GM12878 (cell line): Measurements from ENCODE around the gene PSMA1. TPM values are rescaled to one million over a fixed set of nuclear protein-coding genes. Genes with fewer than 3 reads are reported as not detected.

Experiments used
- ATAC-seq: fragments of 200-7000 bp; cut with Tn5 transposase; 3 replicates; pipeline ENCODE4 v1.9.1; 2020; ENCODE audit warnings: mild to moderate bottlenecking, moderate library complexity
- BruUV-seq: library from RNA; stranded (reverse); fragments of 400-500 nt; replicated peaks from 2 replicates; lab custom pipeline; 2021; lab: Mats Ljungman, UMichigan
- CTCF ChIA-PET: fragments of 300-600 bp; sonication (Branson Sonifier 250); formaldehyde crosslinking; extraction: SDS; loops from one replicate; lab custom pipeline; 2021; ENCODE audit warnings: inconsistent platforms; lab: Yijun Ruan, JAX
- POLR2A ChIA-PET: fragments of 350-600 bp; formaldehyde crosslinking; extraction: SDS; loops from one replicate; lab custom pipeline; 2021; ENCODE audit warnings: inconsistent platforms; lab: Charles Lee
- RAD21 ChIA-PET: fragments of 300-600 bp; sonication (Branson Sonifier 250); formaldehyde crosslinking; loops from one replicate; lab custom pipeline; 2023; ENCODE audit warnings: antibody characterized with exemption; ENCODE audit not compliant: unreplicated experiment; lab: Charles Lee
- SMC1A ChIA-PET: fragments of 300-600 bp; sonication (Branson Sonifier 250); formaldehyde crosslinking; loops from one replicate; lab custom pipeline; 2023; ENCODE audit not compliant: unreplicated experiment, uncharacterized antibody; lab: Charles Lee
- DNase-seq: peaks from one replicate; pipeline ENCODE4 v3.0.0-alpha.2; 2011; ENCODE audit warnings: low read depth, low spot score
- FAIRE-seq: peaks from 3 replicates; lab custom pipeline; 2011; peaks lifted over from hg19 to GRCh38; lab: Jason Lieb, UNC
- H2AFZ ChIP-seq: 2 replicates; pipeline ENCODE4 v1.6.0; 2011; ENCODE audit warnings: low read depth, low read length, control low read depth; ENCODE audit not compliant: control insufficient read depth
- H3K27ac ChIP-seq: 2 replicates; pipeline ENCODE4 v1.5.1; 2011; ENCODE audit warnings: control low read depth; ENCODE audit not compliant: control insufficient read depth, insufficient read depth
- H3K27me3 ChIP-seq, 2 experiments: replicated peaks in 1 of 2; 2 replicates each; pipeline versions ENCODE4 v1.6.0 to v1.6.1; 2011; ENCODE audit warnings: low read length in 1 of 2; ENCODE audit not compliant: control insufficient read depth in 2 of 2, insufficient read depth in 2 of 2
- H3K36me3 ChIP-seq, 2 experiments: 2 replicates each; pipeline ENCODE4 v1.5.1; 2011; ENCODE audit warnings: low read length in 1 of 2; ENCODE audit not compliant: control insufficient read depth in 2 of 2, insufficient read depth in 2 of 2
- H3K4me1 ChIP-seq: 2 replicates; pipeline ENCODE4 v1.6.1; 2011; ENCODE audit warnings: mild to moderate bottlenecking, low read length, moderate library complexity, mixed read lengths; ENCODE audit not compliant: control insufficient read depth, insufficient read depth
- H3K4me2 ChIP-seq: 2 replicates; pipeline ENCODE4 v1.6.0; 2011; ENCODE audit warnings: control low read depth; ENCODE audit not compliant: control insufficient read depth, insufficient read depth
- H3K4me3 ChIP-seq: fragments of 200-600 bp; sonication (generic); 2 replicates; pipeline ENCODE4 v1.5.1; 2016
- H3K79me2 ChIP-seq: 2 replicates; pipeline ENCODE4 v1.6.0; 2011; ENCODE audit warnings: low read length; ENCODE audit not compliant: control insufficient read depth, insufficient read depth
- H3K9ac ChIP-seq: 2 replicates; pipeline ENCODE4 v1.8.0; 2011; ENCODE audit warnings: low read length, control low read depth, mixed read lengths; ENCODE audit not compliant: control insufficient read depth, insufficient read depth
- H3K9me3 ChIP-seq: replicated peaks from 3 replicates; pipeline ENCODE4 v1.5.1; 2011; ENCODE audit warnings: mild to moderate bottlenecking, low read length; ENCODE audit not compliant: control insufficient read depth, insufficient read depth
- H4K20me1 ChIP-seq: 2 replicates; pipeline ENCODE4 v1.6.0; 2011; ENCODE audit not compliant: control insufficient read depth, insufficient read depth
- ATF7 ChIP-seq: fragments of 450-650 bp; IDR thresholded peaks from 2 replicates; pipeline ENCODE4 v1.6.1; 2016; ENCODE audit warnings: low read depth, mild to moderate bottlenecking
- BCL3 ChIP-seq: IDR thresholded peaks from 2 replicates; pipeline ENCODE4 v1.6.1; 2011; ENCODE audit warnings: borderline replicate concordance, low read depth, mild to moderate bottlenecking, moderate library complexity, low read length; ENCODE audit not compliant: insufficient read depth, poor library complexity, severe bottlenecking
- CEBPB ChIP-seq, 2 experiments: fragments of 150-350 bp in 1 of 2; IDR thresholded peaks; 2 replicates each; pipeline ENCODE4 v1.6.1; 2012 to 2014; ENCODE audit warnings: low read depth in 2 of 2, low read length in 2 of 2, borderline replicate concordance in 1 of 2, inconsistent platforms in 1 of 2
- CHD4 ChIP-seq: fragments of 200-600 bp; sonication (generic); IDR thresholded peaks from 2 replicates; pipeline ENCODE4 v1.6.1; 2016; ENCODE audit warnings: mild to moderate bottlenecking
- CUX1 ChIP-seq: IDR thresholded peaks from 2 replicates; pipeline ENCODE4 v1.6.1; 2012; ENCODE audit warnings: improper control_type of control experiment, low read depth, low read length; ENCODE audit not compliant: insufficient replicate concordance
- HCFC1 ChIP-seq: fragments of 150-350 bp; IDR thresholded peaks from 2 replicates; pipeline ENCODE4 v1.6.1; 2014; ENCODE audit warnings: low read length
- KDM1A ChIP-seq: fragments of 200-600 bp; sonication (generic); IDR thresholded peaks from 2 replicates; pipeline ENCODE4 v1.6.1; 2016; ENCODE audit warnings: borderline replicate concordance
- MYB ChIP-seq: fragments of 150-350 bp; IDR thresholded peaks from 2 replicates; pipeline ENCODE4 v1.6.1; 2014; ENCODE audit warnings: mild to moderate bottlenecking, low read depth, low read length, borderline replicate concordance
- PAX8 ChIP-seq: fragments of 450-650 bp; IDR thresholded peaks from 2 replicates; pipeline ENCODE4 v1.6.1; 2017; ENCODE audit warnings: mild to moderate bottlenecking, moderate library complexity
- PKNOX1 ChIP-seq: fragments of 450-650 bp; IDR thresholded peaks from 2 replicates; pipeline ENCODE4 v1.6.1; 2016; ENCODE audit warnings: mild to moderate bottlenecking
- SIX5 ChIP-seq: IDR thresholded peaks from 2 replicates; pipeline ENCODE4 v1.6.1; 2011; ENCODE audit warnings: mild to moderate bottlenecking, low read depth, low read length, moderate library complexity; ENCODE audit not compliant: severe bottlenecking
- SUZ12 ChIP-seq: fragments of 200-600 bp; sonication (generic); IDR thresholded peaks from one replicate; pipeline ENCODE4 v1.6.1; 2018; ENCODE audit warnings: antibody characterized with exemption, mild to moderate bottlenecking; ENCODE audit not compliant: unreplicated experiment
- TCF3 ChIP-seq: IDR thresholded peaks from 2 replicates; pipeline ENCODE4 v1.6.1; 2012; ENCODE audit warnings: low read depth, mild to moderate bottlenecking, low read length, borderline replicate concordance; ENCODE audit not compliant: insufficient read depth
- YBX1 ChIP-seq: fragments of 450-650 bp; IDR thresholded peaks from 2 replicates; pipeline ENCODE4 v1.6.1; 2016; ENCODE audit warnings: antibody characterized with exemption
- in situ Hi-C: fragments of 300-500 bp; cut with MboI; formaldehyde crosslinking; loops from 9 replicates; pipeline ENCODE4 v1.14.3; 2018; ENCODE audit warnings: mixed read lengths
- intact Hi-C: fragments of 100-400 bp; cut with micrococcal nuclease; formaldehyde crosslinking; loops from one replicate; pipeline ENCODE4 v1.14.2; 2022; ENCODE audit not compliant: unreplicated experiment
- polyA plus RNA-seq, 11 experiments: library from polyadenylated mRNA; depleted of rRNA in 4 of 11; unstranded in 6 of 11; stranded (reverse) in 5 of 11; fragments of >200 nt; fragmentation: Nextera tagmentation in 4 of 11; fragmentation: Illumina TruSeq in 1 of 11; extraction: Ambion mirVana in 4 of 11; extraction: Trizol in 1 of 11; gene quantifications; 1 replicate in 1 of 11; 2 replicates in 10 of 11; pipeline versions ENCODE4 v1.2.1 to v1.2.3, GENCODE V29; 2011 to 2016; ENCODE audit warnings: inconsistent platforms in 2 of 11, missing spikeins in 2 of 11, low read depth in 1 of 11
- total RNA-seq, 4 experiments: library from RNA; depleted of rRNA in 3 of 4; stranded (reverse); fragments of >200 nt in 3 of 4; fragmentation: Illumina TruSeq in 1 of 4; extraction: Trizol in 1 of 4; gene quantifications; 2 replicates each; pipeline versions ENCODE4 v1.2.1 to v1.2.3, GENCODE V29; 2013 to 2021
- TF ChIP-seq, protein P1 (sequence below): IDR thresholded peaks from 2 replicates; pipeline ENCODE4 v1.6.1; 2012; ENCODE audit warnings: low read depth, low read length, improper control_type of control experiment

The PSMA1 gene
- total and polyA plus RNA-seq, 10 of the 15 experiments (the other 5 are each of a cell fraction or from before 2014, with no cell fraction given) = 185 to 678 (median 299) TPM

DNA sequence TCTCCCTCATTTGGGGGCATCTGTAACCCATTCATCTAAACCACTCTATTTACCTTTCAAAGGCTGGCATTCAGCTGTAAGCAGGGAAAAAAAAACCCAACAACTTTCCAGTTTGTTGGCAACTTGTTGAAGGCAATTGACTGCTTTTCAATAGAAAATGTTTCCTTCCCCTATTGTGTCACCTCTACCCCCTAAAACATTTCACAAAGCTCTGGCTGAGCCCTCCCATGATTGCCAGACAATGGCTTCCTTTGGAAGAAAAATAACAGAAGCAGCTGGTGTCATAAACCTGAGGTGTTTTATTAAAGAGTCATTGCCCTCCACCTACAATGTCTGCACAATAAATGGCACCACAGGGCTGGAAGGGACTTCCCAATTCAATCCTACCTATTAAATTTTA is 22.1 kb upstream of the PSMA1 start:
- ChIA-PET SMC1A (interaction anchor here (1.2 to 1.4 kb wide), 2 partner anchors 9 to 365 kb away, joined by 3 read pairs; no protein-coding TSS in a partner anchor), POLR2A (no interaction called here), RAD21 (interaction anchor here (0.6 kb wide), 1 partner anchor 21 kb away, joined by 5 read pairs; no protein-coding TSS in a partner anchor), CTCF (interaction anchor here (0.7 to 4.9 kb wide), 4 partner anchors 10 to 366 kb away, joined by 3 to 23 read pairs (median 3); no protein-coding TSS in a partner anchor)
- Histone ChIP-seq H3K27me3 (no peaks in the 10 kb centered on the region), H3K9ac (no peak overlapping the region), H3K9me3 (no peaks in the 10 kb centered on the region), H3K79me2 (no peaks in the 10 kb centered on the region), H3K36me3 (no peaks in the 10 kb centered on the region), H4K20me1 (no peaks in the 10 kb centered on the region), H3K27ac (no peak overlapping the region), H3K4me3 (no peak overlapping the region), H3K4me2 (no peak overlapping the region), H2AFZ (no peak overlapping the region), H3K4me1 (no peaks in the 10 kb centered on the region)
- TF ChIP-seq CEBPB (IDR thresholded peaks at IDR 0.05; ENCODE audit: borderline replicate concordance in 1 of 2, low read depth in 2 of 2, low read length in 2 of 2) (no peak), YBX1 (no peak), SUZ12 (no peak), MYB (no peak), BCL3 (no peak), ATF7 (no peak), HCFC1 (no peak), CUX1 (no peak), SIX5 (no peak), TCF3 (no peak), KDM1A (no peak), PAX8 (no peak), CHD4 (no peak), PKNOX1 (no peak)
- TF ChIP-seq, protein P1, sequence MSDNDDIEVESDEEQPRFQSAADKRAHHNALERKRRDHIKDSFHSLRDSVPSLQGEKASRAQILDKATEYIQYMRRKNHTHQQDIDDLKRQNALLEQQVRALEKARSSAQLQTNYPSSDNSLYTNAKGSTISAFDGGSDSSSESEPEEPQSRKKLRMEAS = no peak
- DNase-seq (no peak), FAIRE-seq (no peak), ATAC-seq (no peak)
- intact Hi-C loops = no loop called here
- in situ Hi-C loops = loop anchor here (25.0 kb wide), 1 partner anchor 220 kb away; no protein-coding TSS in a partner anchor
- no TSS peak for BruUV-seq
